Endometrial microvascular endothelial cells (primary cell): ENCODE measurements around the gene PHF2. TPM values are rescaled to one million over a fixed set of nuclear protein-coding genes. Genes with fewer than 3 reads are reported as not detected.

Source experiments
- in situ Hi-C: cut with HindIII; loops from 2 replicates; pipeline ENCODE4 v1.10.0; 2017; ENCODE audit warnings: low sequenced_read_pairs, low pct_unique_long_range_greater_than_20kb; ENCODE audit errors: inconsistent ontology term
- total RNA-seq: library from RNA; depleted of rRNA; stranded (reverse); fragments of >200 nt; gene quantifications from one replicate; pipeline ENCODE4 v1.2.3, GENCODE V29; 2015; ENCODE audit errors: inconsistent ontology term

PHF2 gene
- total RNA-seq, 1 donor from 2014 or later: 10.5 TPM

DNA sequence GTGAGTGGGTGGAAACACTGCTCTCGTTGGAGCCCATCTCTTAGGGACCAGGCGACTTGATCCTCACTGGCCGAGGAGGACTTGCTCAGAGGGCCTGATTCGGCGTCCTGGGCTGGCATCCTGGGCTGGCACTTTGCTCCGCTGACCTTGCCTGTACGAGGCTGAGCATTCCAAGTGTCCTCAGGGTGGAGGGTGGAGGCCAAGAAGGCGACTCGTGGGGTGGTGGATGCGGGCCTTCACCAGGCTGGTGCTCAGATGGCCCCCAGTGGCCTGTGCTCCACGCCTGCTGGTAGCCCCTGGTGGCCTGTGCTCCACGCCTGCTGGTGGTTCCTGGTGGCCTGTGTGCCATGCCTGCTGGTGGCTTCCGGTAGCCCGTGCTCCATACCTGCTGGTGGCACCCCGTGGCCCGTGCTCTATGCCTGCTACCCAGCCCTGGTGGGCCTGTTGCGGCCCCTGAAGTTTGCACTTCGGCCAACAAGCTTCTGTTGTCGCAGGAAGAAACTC is 42.9 kb downstream of the PHF2 start:
- in situ Hi-C loops: no loop called here

DNA sequence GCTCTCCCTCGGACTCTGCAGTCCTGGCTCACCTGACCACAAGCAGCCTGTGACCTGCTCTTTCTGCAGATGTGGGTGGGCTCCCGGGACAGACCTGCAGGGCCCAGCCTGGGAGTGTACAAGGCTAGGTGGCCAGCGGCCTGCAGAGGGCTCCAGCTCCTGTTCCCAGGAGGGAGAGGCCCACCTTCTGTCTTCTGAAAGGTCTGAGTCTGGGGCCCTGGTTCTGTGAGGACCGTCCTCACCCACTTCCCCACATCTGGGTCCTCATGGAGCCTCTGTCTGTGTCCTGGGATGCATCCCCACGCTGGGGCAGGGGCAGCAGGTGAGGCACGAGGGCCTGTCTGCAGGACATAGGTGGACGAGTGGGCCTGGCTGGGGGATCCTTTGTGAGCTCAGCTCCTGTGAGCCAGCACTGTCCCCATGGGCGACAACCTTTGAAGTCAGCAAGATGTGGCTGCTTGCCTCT is 43.7 kb downstream of the PHF2 start:
- in situ Hi-C loops: no loop called here

GRCh38 chr9:93620881-93621820 is 44.8 kb downstream of the PHF2 start:
- in situ Hi-C loops: no loop called here

GRCh38 chr9:93621922-93622321 is 45.5 kb downstream of the PHF2 start:
- in situ Hi-C loops: no loop called here

DNA sequence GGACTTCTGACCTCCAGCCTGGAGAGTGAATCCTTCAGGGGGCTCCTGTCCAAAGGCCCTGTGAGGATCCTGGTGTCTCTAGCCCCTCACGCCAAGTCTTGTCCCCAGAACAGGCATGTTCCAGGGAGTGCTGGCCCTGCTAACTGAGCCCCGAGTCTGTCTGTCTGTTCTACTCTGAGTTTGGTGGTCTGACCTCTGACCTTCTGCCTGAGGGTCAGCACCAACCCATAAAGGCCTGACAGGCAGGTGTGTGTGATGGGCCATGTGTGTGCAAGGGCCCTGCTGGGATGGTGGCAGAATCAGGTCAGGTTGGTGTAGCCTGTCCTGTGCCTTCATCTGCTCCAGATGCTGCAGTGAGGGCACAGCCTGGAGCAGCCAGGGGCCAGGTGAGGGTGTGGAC is 46.3 kb downstream of the PHF2 start:
- in situ Hi-C loops: no loop called here

- in situ Hi-C loops: no loop called here
Observed at GRCh38 chr9:93623753-93624152, 47.4 kb downstream of the PHF2 start.

GRCh38 chr9:93624431-93624834 is 48.0 kb downstream of the PHF2 start:
- in situ Hi-C loops: no loop called here

DNA sequence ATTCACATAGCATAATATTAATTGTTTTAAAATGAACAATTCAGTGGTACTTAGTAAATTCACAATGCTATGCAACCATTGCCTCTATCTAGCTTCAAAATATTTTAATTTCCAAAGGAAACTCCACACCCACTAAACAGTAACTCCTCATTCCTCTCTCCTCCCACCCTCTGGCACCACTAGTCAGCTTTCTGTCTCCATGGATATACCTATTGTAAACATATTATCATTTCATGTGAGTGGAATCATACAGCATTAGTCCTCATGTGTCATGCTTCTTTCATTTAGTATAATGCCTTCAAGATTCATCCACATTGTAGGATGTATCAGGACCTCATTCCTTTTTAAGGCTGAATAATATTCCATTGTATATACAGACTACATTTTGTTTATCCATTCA is 48.6 kb downstream of the PHF2 start:
- in situ Hi-C loops: no loop called here

DNA sequence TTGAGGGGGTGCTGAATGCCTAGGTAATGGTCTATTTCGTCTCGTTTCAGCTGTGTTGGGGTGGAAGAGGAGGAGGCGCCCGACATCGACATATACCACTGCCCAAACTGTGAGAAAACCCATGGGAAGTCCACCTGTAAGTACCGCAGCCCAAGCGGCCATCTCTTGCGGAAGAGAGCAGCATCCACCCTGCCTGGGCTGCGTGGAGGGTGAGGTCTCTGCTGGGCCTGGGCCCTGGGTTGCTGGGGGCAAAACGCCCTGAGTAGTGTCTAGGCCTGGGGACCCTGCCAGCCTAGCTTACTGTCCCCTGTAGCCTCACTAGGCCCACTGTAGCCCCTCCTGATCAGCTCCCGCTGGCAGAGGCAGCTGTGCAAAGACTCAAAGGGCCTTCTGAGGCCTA is 53.5 kb downstream of the PHF2 start:
- in situ Hi-C loops: no loop called here

GRCh38 chr9:93630806-93631411 is 54.5 kb downstream of the PHF2 start:
- in situ Hi-C loops: no loop called here

DNA sequence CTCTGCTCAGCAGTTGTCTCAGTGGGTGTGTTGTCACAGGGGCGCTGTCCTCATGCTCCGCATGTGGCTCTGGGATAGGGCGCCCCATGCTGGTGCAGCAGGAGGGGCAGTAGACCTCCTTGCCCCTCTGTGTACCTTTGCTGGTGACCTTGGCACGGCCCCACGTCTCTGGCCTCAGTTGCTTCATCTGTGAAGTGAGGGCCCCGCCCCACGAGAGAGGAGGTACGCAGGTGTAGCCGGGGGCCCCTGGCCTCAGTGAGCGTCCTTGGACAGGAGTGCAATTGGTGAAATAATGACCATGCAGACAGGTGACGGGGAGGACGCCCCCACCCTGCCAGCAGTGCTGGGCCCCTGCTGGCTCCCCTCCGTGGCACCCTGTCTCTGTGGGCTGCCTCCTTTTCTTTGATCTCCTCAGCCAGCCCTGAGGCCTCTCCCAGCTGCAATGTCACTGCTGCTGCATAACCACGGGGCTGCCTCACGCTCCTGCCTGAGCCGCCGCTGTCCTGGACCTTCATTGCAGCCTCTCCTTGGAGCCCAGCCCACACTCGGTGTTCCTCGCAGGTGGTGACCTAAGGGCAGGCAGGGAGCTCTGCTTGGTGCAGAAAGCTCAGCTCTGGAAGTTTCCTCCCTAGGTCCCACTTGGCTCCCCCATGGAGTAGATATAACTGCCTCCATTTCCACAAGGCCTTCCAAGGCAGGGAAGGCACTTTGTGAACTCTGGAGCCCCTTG is 57.3 kb downstream of the PHF2 start:
- in situ Hi-C loops: no loop called here

GRCh38 chr9:93634311-93635185 is 58.2 kb downstream of the PHF2 start:
- in situ Hi-C loops: no loop called here

DNA sequence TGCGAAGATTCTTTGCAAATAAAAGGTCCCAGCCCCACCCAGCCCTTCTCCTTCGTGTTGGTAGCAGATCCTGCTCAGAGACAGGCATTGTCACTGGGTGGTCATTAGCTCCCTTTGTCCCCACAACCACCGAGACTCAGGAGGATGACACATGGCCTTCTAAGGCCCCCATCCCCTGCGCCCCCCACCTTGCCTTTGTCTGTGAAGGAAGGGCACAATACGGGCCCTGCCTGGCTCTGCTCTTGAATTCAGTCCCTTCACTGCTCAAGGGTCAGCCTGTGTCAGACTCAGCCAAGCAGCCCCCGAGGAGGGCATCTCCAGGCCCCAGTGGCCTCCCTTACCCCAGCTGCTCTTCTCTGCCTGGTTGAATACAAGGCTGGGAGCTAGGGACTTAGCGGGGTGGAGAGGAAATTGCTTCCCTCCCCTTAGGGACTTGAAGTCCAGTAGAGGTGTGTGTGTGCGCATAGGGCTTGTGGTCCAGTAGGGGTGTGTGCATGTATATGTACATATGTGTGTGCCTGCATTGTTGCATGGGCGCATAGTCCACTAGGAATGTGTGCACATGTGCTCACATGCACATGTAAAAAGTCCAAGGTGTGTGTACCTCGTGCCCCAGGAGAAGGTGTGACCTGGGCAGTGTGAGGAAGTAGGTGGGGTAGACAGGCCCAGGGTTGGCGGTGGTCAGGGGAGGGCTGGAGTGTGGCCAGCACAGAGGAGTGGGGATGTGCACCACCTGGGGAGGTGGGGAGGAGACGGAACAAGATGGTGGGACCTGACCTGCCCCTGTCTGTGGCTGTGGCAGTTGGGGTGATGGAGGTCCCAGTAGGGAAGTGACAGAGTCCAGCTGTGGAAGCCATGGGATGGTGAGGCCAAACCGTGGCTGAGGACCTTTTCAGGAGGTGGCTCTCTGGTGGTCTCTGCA is 59.1 kb downstream of the PHF2 start:
- in situ Hi-C loops: no loop called here

GRCh38 chr9:93636172-93636661 is 59.8 kb downstream of the PHF2 start:
- in situ Hi-C loops: no loop called here

- in situ Hi-C loops: no loop called here
Observed at GRCh38 chr9:93636667-93637066, 60.3 kb downstream of the PHF2 start.

DNA sequence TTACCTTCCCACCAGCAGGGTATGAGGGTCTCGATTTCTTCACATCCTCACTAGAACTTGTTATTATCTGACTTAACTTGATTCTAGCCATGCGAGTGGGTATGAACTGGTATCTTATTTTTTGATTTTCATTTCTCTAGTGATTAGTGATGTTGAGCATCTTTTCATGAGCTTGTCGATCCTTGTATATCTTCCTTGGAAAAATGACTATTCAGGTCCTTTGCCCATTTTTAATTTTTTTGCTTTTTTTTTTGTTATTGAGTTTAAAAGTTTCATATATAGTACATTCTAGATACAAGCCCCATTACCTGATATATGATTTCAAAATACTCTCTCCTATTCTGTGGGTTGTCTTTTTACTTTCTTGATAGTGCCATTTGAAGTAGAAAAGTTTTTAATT is 61.5 kb downstream of the PHF2 start:
- in situ Hi-C loops: no loop called here

GRCh38 chr9:93640027-93640426 is 63.6 kb downstream of the PHF2 start:
- in situ Hi-C loops: no loop called here
